Measurements from ENCODE around the gene KRT4. TPM values are rescaled to one million over a fixed set of nuclear protein-coding genes. Genes with fewer than 3 reads are reported as not detected.

KRT4 gene
- total RNA-seq, 1 experiment from 2014 or later = not detected

GRCh38 chr12:52797529-52797894 is 16.4 kb downstream of the KRT4 start:
- peaks cover 19 to 27% of the 10 kb centered on the region in 2 experiments for H3K4me1 Mint-ChIP-seq
- Histone ChIP-seq H3K23ac (ENCODE audit: insufficient read length, low read depth, low read length) (no peak overlapping the region), H3K4me2 (ENCODE audit: insufficient read depth, insufficient read length, low read length) (no peak overlapping the region), H3K14ac (ENCODE audit: insufficient read depth, low read length) (no peak overlapping the region), H3K79me2 (ENCODE audit: insufficient read depth, low read length) (no peaks in the 10 kb centered on the region), H2AFZ (ENCODE audit: low read length) (no peak overlapping the region), H3K9me3 (ENCODE audit: control insufficient read depth, low read depth, low read length) (no peaks in the 10 kb centered on the region), H2BK20ac (ENCODE audit: low read depth, low read length, poor library complexity, severe bottlenecking) (no peak overlapping the region), H3K23me2 (ENCODE audit: insufficient read length, low read depth, low read length, poor library complexity, severe bottlenecking) (no peaks in the 10 kb centered on the region), H3K79me1 (ENCODE audit: insufficient read depth, low read depth, low read length, poor library complexity, severe bottlenecking) (no peaks in the 10 kb centered on the region), H4K8ac (replicated peaks; ENCODE audit: insufficient read length, low read depth, low read length) (no peak overlapping the region), H3K4ac (ENCODE audit: low read depth, low read length) (no peak overlapping the region), H4K91ac (ENCODE audit: insufficient read length, low read depth, low read length) (no peak overlapping the region), H3K9ac (ENCODE audit: extremely low read depth, insufficient read length, low read length) (no peak overlapping the region), H2BK15ac (ENCODE audit: low read depth, low read length) (no peak overlapping the region), H3K27me3 (ENCODE audit: insufficient read depth, low read length) (no peaks in the 10 kb centered on the region), H4K5ac (ENCODE audit: insufficient read length, low read depth, low read length) (no peak overlapping the region), H3T11ph (ENCODE audit: low read length) (no peak overlapping the region), H3K18ac (ENCODE audit: insufficient read length, low read depth, low read length) (no peak overlapping the region), H2BK5ac (ENCODE audit: insufficient read length, low read length) (no peak overlapping the region), H3K4me1 (ENCODE audit: insufficient read depth, low read length) (peaks cover 8% of the 10 kb centered on the region; the same call in 1 of the 2 replicates), H2BK120ac (ENCODE audit: low read depth, low read length, poor library complexity, severe bottlenecking) (no peak overlapping the region), H4K20me1 (ENCODE audit: control insufficient read depth, insufficient read depth, insufficient read length) (peaks cover 3% of the 10 kb centered on the region), H3K27ac (ENCODE audit: insufficient read length, low read depth, low read length) (no peak overlapping the region), H2BK12ac (ENCODE audit: insufficient read length, low read depth, low read length) (no peak overlapping the region), H3K56ac (ENCODE audit: insufficient read length, low read depth, low read length) (no peak overlapping the region), H2AK5ac (ENCODE audit: insufficient read length, low read length) (no peak overlapping the region)
- H3K9me3 Mint-ChIP-seq = no peaks in the 10 kb centered on the region
- no peaks in the 10 kb centered on the region for H3K36me3 Mint-ChIP-seq (ENCODE audit: insufficient read depth in 1 of 3, low read depth in 3 of 3)
- no peak for DNase-seq
- no peak overlapping the region for H3K4me3 Mint-ChIP-seq
- H3K27ac Mint-ChIP-seq = no peak overlapping the region
- TF ChIP-seq, protein P1, sequence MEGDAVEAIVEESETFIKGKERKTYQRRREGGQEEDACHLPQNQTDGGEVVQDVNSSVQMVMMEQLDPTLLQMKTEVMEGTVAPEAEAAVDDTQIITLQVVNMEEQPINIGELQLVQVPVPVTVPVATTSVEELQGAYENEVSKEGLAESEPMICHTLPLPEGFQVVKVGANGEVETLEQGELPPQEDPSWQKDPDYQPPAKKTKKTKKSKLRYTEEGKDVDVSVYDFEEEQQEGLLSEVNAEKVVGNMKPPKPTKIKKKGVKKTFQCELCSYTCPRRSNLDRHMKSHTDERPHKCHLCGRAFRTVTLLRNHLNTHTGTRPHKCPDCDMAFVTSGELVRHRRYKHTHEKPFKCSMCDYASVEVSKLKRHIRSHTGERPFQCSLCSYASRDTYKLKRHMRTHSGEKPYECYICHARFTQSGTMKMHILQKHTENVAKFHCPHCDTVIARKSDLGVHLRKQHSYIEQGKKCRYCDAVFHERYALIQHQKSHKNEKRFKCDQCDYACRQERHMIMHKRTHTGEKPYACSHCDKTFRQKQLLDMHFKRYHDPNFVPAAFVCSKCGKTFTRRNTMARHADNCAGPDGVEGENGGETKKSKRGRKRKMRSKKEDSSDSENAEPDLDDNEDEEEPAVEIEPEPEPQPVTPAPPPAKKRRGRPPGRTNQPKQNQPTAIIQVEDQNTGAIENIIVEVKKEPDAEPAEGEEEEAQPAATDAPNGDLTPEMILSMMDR (conservative IDR thresholded peaks at IDR 0.05) = no peak
- H3K27me3 Mint-ChIP-seq (ENCODE audit: low read depth) = peaks cover 2% of the 10 kb centered on the region

Measured in H9 (cell line).